ENCODE measurements around the gene TRIM52. TPM values are rescaled to one million over a fixed set of nuclear protein-coding genes. Genes with fewer than 3 reads are reported as not detected.

Gene TRIM52
- total and polyA plus RNA-seq, 2 of the 13 experiments (the other 11 are each of a cell fraction or from before 2014, with no cell fraction given), result 7.2 to 11.6 TPM

DNA sequence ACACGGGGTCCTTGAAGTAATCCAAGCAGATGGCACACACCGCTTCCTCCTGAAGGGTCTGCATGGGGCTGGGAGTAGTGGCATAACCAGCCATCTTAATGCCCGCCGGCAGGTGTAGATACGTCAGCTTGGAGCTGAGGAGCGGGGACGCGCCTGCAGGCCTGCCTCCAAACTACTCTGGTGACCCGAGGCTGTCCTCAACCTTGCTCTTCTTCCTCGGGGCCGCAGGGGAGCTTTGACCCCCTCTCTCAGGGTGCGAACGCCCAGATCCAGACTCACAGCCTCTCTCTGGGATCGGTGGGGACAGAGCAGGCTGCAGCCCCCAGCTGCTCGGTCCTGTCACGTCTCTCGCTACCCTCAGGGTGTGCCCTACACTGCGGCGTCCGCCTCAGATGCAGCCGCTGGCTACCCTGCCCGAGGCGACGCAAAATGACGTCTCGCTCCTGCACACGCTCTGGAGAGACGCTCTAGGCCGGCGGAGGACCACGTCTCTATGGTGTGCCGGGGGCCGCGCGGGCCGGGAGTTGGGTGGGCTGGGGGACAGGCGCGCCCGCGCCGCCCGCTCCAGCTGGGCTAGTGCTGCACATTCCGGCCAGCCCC, at the start of gene TRIM52 (continued):
- TF ChIP-seq, protein P1, sequence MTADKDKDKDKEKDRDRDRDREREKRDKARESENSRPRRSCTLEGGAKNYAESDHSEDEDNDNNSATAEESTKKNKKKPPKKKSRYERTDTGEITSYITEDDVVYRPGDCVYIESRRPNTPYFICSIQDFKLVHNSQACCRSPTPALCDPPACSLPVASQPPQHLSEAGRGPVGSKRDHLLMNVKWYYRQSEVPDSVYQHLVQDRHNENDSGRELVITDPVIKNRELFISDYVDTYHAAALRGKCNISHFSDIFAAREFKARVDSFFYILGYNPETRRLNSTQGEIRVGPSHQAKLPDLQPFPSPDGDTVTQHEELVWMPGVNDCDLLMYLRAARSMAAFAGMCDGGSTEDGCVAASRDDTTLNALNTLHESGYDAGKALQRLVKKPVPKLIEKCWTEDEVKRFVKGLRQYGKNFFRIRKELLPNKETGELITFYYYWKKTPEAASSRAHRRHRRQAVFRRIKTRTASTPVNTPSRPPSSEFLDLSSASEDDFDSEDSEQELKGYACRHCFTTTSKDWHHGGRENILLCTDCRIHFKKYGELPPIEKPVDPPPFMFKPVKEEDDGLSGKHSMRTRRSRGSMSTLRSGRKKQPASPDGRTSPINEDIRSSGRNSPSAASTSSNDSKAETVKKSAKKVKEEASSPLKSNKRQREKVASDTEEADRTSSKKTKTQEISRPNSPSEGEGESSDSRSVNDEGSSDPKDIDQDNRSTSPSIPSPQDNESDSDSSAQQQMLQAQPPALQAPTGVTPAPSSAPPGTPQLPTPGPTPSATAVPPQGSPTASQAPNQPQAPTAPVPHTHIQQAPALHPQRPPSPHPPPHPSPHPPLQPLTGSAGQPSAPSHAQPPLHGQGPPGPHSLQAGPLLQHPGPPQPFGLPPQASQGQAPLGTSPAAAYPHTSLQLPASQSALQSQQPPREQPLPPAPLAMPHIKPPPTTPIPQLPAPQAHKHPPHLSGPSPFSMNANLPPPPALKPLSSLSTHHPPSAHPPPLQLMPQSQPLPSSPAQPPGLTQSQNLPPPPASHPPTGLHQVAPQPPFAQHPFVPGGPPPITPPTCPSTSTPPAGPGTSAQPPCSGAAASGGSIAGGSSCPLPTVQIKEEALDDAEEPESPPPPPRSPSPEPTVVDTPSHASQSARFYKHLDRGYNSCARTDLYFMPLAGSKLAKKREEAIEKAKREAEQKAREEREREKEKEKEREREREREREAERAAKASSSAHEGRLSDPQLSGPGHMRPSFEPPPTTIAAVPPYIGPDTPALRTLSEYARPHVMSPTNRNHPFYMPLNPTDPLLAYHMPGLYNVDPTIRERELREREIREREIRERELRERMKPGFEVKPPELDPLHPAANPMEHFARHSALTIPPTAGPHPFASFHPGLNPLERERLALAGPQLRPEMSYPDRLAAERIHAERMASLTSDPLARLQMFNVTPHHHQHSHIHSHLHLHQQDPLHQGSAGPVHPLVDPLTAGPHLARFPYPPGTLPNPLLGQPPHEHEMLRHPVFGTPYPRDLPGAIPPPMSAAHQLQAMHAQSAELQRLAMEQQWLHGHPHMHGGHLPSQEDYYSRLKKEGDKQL (CRISPR knock-in tag; IDR thresholded peaks at IDR 0.05; ENCODE audit: low read depth), result no peak
- TF ChIP-seq, protein P2, sequence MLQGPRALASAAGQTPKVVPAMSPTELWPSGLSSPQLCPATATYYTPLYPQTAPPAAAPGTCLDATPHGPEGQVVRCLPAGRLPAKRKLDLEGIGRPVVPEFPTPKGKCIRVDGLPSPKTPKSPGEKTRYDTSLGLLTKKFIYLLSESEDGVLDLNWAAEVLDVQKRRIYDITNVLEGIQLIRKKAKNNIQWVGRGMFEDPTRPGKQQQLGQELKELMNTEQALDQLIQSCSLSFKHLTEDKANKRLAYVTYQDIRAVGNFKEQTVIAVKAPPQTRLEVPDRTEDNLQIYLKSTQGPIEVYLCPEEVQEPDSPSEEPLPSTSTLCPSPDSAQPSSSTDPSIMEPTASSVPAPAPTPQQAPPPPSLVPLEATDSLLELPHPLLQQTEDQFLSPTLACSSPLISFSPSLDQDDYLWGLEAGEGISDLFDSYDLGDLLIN (CRISPR knock-in tag; IDR thresholded peaks at IDR 0.05; ENCODE audit: borderline replicate concordance), result no peak
- TF ChIP-seq, protein P3, sequence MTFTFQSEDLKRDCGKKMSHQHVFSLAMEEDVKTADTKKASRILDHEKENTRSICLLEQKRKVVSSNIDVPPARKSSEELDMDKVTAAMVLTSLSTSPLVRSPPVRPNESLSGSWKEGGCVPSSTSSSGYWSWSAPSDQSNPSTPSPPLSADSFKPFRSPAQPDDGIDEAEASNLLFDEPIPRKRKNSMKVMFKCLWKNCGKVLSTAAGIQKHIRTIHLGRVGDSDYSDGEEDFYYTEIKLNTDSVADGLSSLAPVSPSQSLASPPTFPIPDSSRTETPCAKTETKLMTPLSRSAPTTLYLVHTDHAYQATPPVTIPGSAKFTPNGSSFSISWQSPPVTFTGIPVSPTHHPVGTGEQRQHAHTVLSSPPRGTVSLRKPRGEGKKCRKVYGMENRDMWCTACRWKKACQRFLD (CRISPR knock-in tag; IDR thresholded peaks at IDR 0.05; ENCODE audit: borderline replicate concordance), result no peak
- no peak for TF ChIP-seq ZNF329 (CRISPR knock-in tag; IDR thresholded peaks at IDR 0.05; ENCODE audit: low read depth)
- no peak for TF ChIP-seq ZNF781 (CRISPR knock-in tag; IDR thresholded peaks at IDR 0.05; ENCODE audit: borderline replicate concordance, not compliant biosample characterization)
- TF ChIP-seq KDM3A (CRISPR knock-in tag; IDR thresholded peaks at IDR 0.05; ENCODE audit: low read depth), result no peak
- TF ChIP-seq ZNF567 (CRISPR knock-in tag; IDR thresholded peaks at IDR 0.05; ENCODE audit: borderline replicate concordance), result no peak
- TF ChIP-seq ZNF660 (CRISPR knock-in tag; IDR thresholded peaks at IDR 0.05; ENCODE audit: borderline replicate concordance, low read depth), result no peak
- peak; percentile 82 for TF ChIP-seq ZNF430 (CRISPR knock-in tag; IDR thresholded peaks at IDR 0.05)
- no peak for TF ChIP-seq CBX2 (IDR thresholded peaks at IDR 0.05; ENCODE audit: low read depth, low read length)
- no peak for TF ChIP-seq CBX2 (CRISPR knock-in tag; IDR thresholded peaks at IDR 0.05; ENCODE audit: low read depth)
- no peak for TF ChIP-seq CC2D1A (CRISPR knock-in tag; IDR thresholded peaks at IDR 0.05)
- TF ChIP-seq REXO4 (CRISPR knock-in tag; IDR thresholded peaks at IDR 0.05; ENCODE audit: borderline replicate concordance), result no peak
- TF ChIP-seq, protein P4, sequence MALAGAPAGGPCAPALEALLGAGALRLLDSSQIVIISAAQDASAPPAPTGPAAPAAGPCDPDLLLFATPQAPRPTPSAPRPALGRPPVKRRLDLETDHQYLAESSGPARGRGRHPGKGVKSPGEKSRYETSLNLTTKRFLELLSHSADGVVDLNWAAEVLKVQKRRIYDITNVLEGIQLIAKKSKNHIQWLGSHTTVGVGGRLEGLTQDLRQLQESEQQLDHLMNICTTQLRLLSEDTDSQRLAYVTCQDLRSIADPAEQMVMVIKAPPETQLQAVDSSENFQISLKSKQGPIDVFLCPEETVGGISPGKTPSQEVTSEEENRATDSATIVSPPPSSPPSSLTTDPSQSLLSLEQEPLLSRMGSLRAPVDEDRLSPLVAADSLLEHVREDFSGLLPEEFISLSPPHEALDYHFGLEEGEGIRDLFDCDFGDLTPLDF (CRISPR knock-in tag; IDR thresholded peaks at IDR 0.05), result no peak
- TF ChIP-seq LCORL (IDR thresholded peaks at IDR 0.05), result no peak
- no peak for TF ChIP-seq LCORL (CRISPR knock-in tag; IDR thresholded peaks at IDR 0.05)
- no peak for TF ChIP-seq RBM22 (optimal IDR thresholded peaks at IDR 0.05; ENCODE audit: low read length)
- TF ChIP-seq SMARCC2 (IDR thresholded peaks at IDR 0.05), result no peak
- no peak for TF ChIP-seq ZBTB42 (CRISPR knock-in tag; IDR thresholded peaks at IDR 0.05)
- TF ChIP-seq ATF7 (IDR thresholded peaks at IDR 0.05), result peak; percentile 37
- TF ChIP-seq ATF7 (CRISPR knock-in tag; IDR thresholded peaks at IDR 0.05), result peak; percentile 24; the same call in 1 of the 2 replicates
- TF ChIP-seq ZNF326 (CRISPR knock-in tag; IDR thresholded peaks at IDR 0.05; ENCODE audit: borderline replicate concordance), result no peak; the same call in 1 of the 2 replicates
- TF ChIP-seq ZNF878 (CRISPR knock-in tag; IDR thresholded peaks at IDR 0.05), result no peak

Measured in HepG2 (cell line).